Lower lobe of right lung (tissue), 2 donors: ENCODE measurements around the gene CLEC2B. TPM values are rescaled to one million over a fixed set of nuclear protein-coding genes. Genes with fewer than 3 reads are reported as not detected.

Experiments
- ATAC-seq, 2 donors: fragments of 200-7000 bp; cut with Tn5 transposase; one replicate each; pipeline ENCODE4 v1.9.1; 2020 to 2022; ENCODE audit warnings: mild to moderate bottlenecking in 2 of 2, moderate library complexity in 2 of 2
- DNase-seq: peaks from one replicate; pipeline ENCODE4 v3.0.0-alpha.2; 2020
- H3K27ac ChIP-seq: fragments of 200-600 bp; one replicate; pipeline ENCODE4 v1.8.0; 2022
- H3K27me3 ChIP-seq: fragments of 200-600 bp; one replicate; pipeline ENCODE4 v1.8.0; 2022; ENCODE audit warnings: low read depth
- H3K36me3 ChIP-seq: fragments of 200-600 bp; one replicate; pipeline ENCODE4 v1.8.0; 2022; ENCODE audit warnings: mild to moderate bottlenecking
- H3K4me1 ChIP-seq: fragments of 200-600 bp; one replicate; pipeline ENCODE4 v1.8.0; 2022
- H3K4me3 ChIP-seq: fragments of 200-600 bp; one replicate; pipeline ENCODE4 v1.8.0; 2022; ENCODE audit warnings: mild to moderate bottlenecking
- H3K9me3 ChIP-seq: fragments of 200-600 bp; one replicate; pipeline ENCODE4 v1.8.0; 2022
- CTCF ChIP-seq: fragments of 200-600 bp; IDR thresholded peaks from one replicate; pipeline ENCODE4 v1.8.0; 2022; ENCODE audit warnings: antibody characterized with exemption, mild to moderate bottlenecking
- intact Hi-C: fragments of 100-400 bp; cut with DNase I; formaldehyde crosslinking; loops from one replicate; pipeline ENCODE4 v1.11.0; 2022
- total RNA-seq: library from RNA; stranded (reverse); fragmentation: NEBNext Ultra II Directional; extraction: Animal tissue kit (Norgen Biotek cat#: 25700); gene quantifications from one replicate; pipeline ENCODE4 v1.2.1, GENCODE V29; 2021
- donor health status: DM: no; HTN: yes; CAD: no; lungs with severe emphysema.

CLEC2B gene
- total RNA-seq, 1 donor from 2014 or later, result 24.8 TPM

GRCh38 chr12:9848899-9849298 is 20.3 kb downstream of the CLEC2B start:
- ATAC-seq (no peak), DNase-seq (no peak)
- intact Hi-C loops, result no loop called here
- Histone ChIP-seq H3K27me3 (no peaks in the 10 kb centered on the region), H3K4me3 (no peak overlapping the region), H3K27ac (no peak overlapping the region), H3K36me3 (peaks cover 25% of the 10 kb centered on the region), H3K9me3 (peaks cover 14% of the 10 kb centered on the region), H3K4me1 (no peaks in the 10 kb centered on the region)
- TF ChIP-seq CTCF, result no peak

- peaks cover 10% of the 10 kb centered on the region for H3K9me3 ChIP-seq
- H3K27me3 ChIP-seq, result no peaks in the 10 kb centered on the region
- H3K36me3 ChIP-seq, result no peaks in the 10 kb centered on the region
- no peak for DNase-seq
- ATAC-seq, result no peak
- intact Hi-C loops, result no loop called here
- TF ChIP-seq CTCF, result no peak
- no peaks in the 10 kb centered on the region for H3K4me1 ChIP-seq
- no peak overlapping the region for H3K4me3 ChIP-seq
- H3K27ac ChIP-seq, result no peak overlapping the region
These were observed 25.7 kb downstream of the CLEC2B start for GRCh38 chr12:9843407-9843806.

DNA sequence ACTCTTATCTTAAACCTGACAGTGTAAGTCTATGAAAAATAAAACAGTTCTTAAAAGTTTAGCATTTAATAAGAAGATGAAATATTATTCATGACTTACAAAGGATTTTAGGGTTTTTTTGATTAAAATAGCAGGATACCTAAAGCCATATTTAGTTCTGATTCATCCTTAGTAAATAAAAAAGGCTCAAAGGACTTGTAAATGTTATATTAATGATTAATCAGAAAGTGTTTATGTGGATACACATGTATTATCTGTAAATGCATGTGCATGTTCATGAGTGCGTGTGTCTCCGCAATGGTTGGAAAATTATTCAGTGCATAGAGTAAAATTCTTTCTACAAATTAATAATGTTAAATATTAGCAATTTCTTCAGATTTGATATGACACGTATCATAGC is 37.4 kb downstream of the CLEC2B start:
- TF ChIP-seq CTCF, result no peak
- intact Hi-C loops, result no loop called here
- H3K27me3 ChIP-seq, result no peaks in the 10 kb centered on the region
- no peak for ATAC-seq
- no peaks in the 10 kb centered on the region for H3K4me1 ChIP-seq
- H3K36me3 ChIP-seq, result no peaks in the 10 kb centered on the region
- no peaks in the 10 kb centered on the region for H3K9me3 ChIP-seq
- no peak overlapping the region for H3K27ac ChIP-seq
- no peak for DNase-seq
- H3K4me3 ChIP-seq, result no peak overlapping the region

GRCh38 chr12:9829982-9830381 is 39.2 kb downstream of the CLEC2B start:
- intact Hi-C loops, result no loop called here
- Histone ChIP-seq H3K4me3 (no peak overlapping the region), H3K27me3 (no peaks in the 10 kb centered on the region), H3K4me1 (no peaks in the 10 kb centered on the region), H3K9me3 (no peaks in the 10 kb centered on the region), H3K27ac (no peak overlapping the region), H3K36me3 (no peaks in the 10 kb centered on the region)
- no peak for DNase-seq
- TF ChIP-seq CTCF, result no peak
- ATAC-seq, result no peak

- no peak for TF ChIP-seq CTCF
- no peaks in the 10 kb centered on the region for H3K27me3 ChIP-seq
- H3K36me3 ChIP-seq, result no peaks in the 10 kb centered on the region
- intact Hi-C loops, result no loop called here
- DNase-seq (no peak), ATAC-seq (no peak)
- no peaks in the 10 kb centered on the region for H3K9me3 ChIP-seq
- no peak overlapping the region for H3K27ac ChIP-seq
- no peaks in the 10 kb centered on the region for H3K4me1 ChIP-seq
- H3K4me3 ChIP-seq, result no peak overlapping the region
These were observed 39.7 kb downstream of the CLEC2B start for GRCh38 chr12:9829483-9829882.
